Measurements from ENCODE around the gene PIK3C2A.

Gene PIK3C2A

GRCh38 chr11:17163736-17164135, 44.0 kb downstream of the PIK3C2A start:
- FAIRE-seq (no peak), DNase-seq (ENCODE audit: insufficient read length, low spot score) (no peak)

- no peak for DNase-seq (ENCODE audit: insufficient read length, low spot score)
- FAIRE-seq = no peak
These were observed 44.5 kb downstream of the PIK3C2A start for GRCh38 chr11:17163291-17163690.

GRCh38 chr11:17162376-17162775, 45.4 kb downstream of the PIK3C2A start:
- FAIRE-seq (peak; percentile 61), DNase-seq (ENCODE audit: insufficient read length, low spot score) (no peak)

GRCh38 chr11:17161515-17161914, 46.3 kb downstream of the PIK3C2A start:
- peak; percentile 48 for FAIRE-seq
- DNase-seq (ENCODE audit: insufficient read length, low spot score) = no peak

GRCh38 chr11:17159441-17159840, 48.3 kb downstream of the PIK3C2A start:
- DNase-seq (ENCODE audit: insufficient read length, low spot score) (no peak), FAIRE-seq (no peak)
